K562 (cell line): ENCODE results near the gene CAST. TPM values are rescaled to one million over a fixed set of nuclear protein-coding genes. Genes with fewer than 3 reads are reported as not detected.

Experiments
- ATAC-seq: fragments of 200-7000 bp; cut with Tn5 transposase; 3 replicates; pipeline ENCODE4 v1.9.1; 2020; ENCODE audit warnings: moderate library complexity
- BruUV-seq: library from RNA; stranded (reverse); fragments of 400-500 nt; replicated peaks from 2 replicates; lab custom pipeline; 2021; lab: Mats Ljungman, UMichigan
- CTCF ChIA-PET: fragments of 300-600 bp; formaldehyde crosslinking; extraction: SDS; loops from one replicate; lab custom pipeline; 2021; ENCODE audit warnings: low intra/inter-chr PET ratio; lab: Yijun Ruan, JAX
- POLR2A ChIA-PET: fragments of 300-600, 350-650 bp; sonication (Branson Sonifier 250); formaldehyde crosslinking; extraction: SDS; loops from one replicate; lab custom pipeline; 2021; ENCODE audit warnings: antibody characterized with exemption, inconsistent platforms; lab: Yijun Ruan, JAX
- DNase-seq, 4 experiments: peaks; one replicate each; pipeline versions ENCODE4 v3.0.0 to v3.0.0-alpha.2; 2011 to 2018; ENCODE audit warnings: low spot score in 3 of 4, mixed read lengths in 3 of 4; ENCODE audit errors: extremely low read depth in 1 of 4
- FAIRE-seq: peaks from 2 replicates; lab custom pipeline; 2011; peaks lifted over from hg19 to GRCh38; lab: Jason Lieb, UNC
- H2AFZ ChIP-seq: 2 replicates; pipeline ENCODE4 v1.6.0; 2011; ENCODE audit warnings: low read depth, low read length, control low read depth, inconsistent platforms
- H3K27ac ChIP-seq: fragments of 200-600 bp; 3 replicates; pipeline ENCODE4 v1.8.0; 2011; ENCODE audit warnings: low read depth, mild to moderate bottlenecking, control low read depth, inconsistent platforms, low read length, moderate library complexity, mixed read lengths; ENCODE audit errors: extremely low read depth
- H3K27me3 ChIP-seq, 2 experiments: fragments of 300-600 bp in 1 of 2; 2 replicates in 1 of 2; 3 replicates in 1 of 2; pipeline versions ENCODE4 v1.6.0 to v1.8.0; 2011; ENCODE audit warnings: inconsistent platforms in 2 of 2, low read length in 2 of 2, mild to moderate bottlenecking in 1 of 2, mixed read lengths in 1 of 2, moderate library complexity in 1 of 2; ENCODE audit not compliant: control insufficient read depth in 2 of 2, insufficient read depth in 2 of 2
- H3K36me3 ChIP-seq: fragments of 300-600 bp; 3 replicates; pipeline ENCODE4 v1.8.0; 2011; ENCODE audit warnings: mild to moderate bottlenecking, low read length, inconsistent platforms; ENCODE audit not compliant: control insufficient read depth, insufficient read depth
- H3K4me1 ChIP-seq, 2 experiments: fragments of 200-600 bp in 1 of 2; replicated peaks in 1 of 2; 2 replicates in 1 of 2; 3 replicates in 1 of 2; pipeline versions ENCODE4 v1.5.1 to v1.8.0; 2011; ENCODE audit warnings: inconsistent platforms in 2 of 2, low read length in 2 of 2, mild to moderate bottlenecking in 1 of 2, mixed read lengths in 1 of 2, moderate library complexity in 1 of 2; ENCODE audit not compliant: control insufficient read depth in 2 of 2, insufficient read depth in 2 of 2
- H3K4me2 ChIP-seq: 2 replicates; pipeline ENCODE4 v1.6.1; 2011; ENCODE audit warnings: low read length, control low read depth, inconsistent platforms, mixed read lengths; ENCODE audit not compliant: insufficient read depth
- H3K4me3 ChIP-seq: fragments of 200-600 bp; sonication (generic), shearing (Covaris generic); 2 replicates; pipeline ENCODE4 v1.5.1; 2016; ENCODE audit warnings: control low read depth, inconsistent platforms
- H3K79me2 ChIP-seq: fragments of 200-600 bp; 3 replicates; pipeline ENCODE4 v1.8.0; 2011; ENCODE audit warnings: low read length, inconsistent platforms; ENCODE audit not compliant: control insufficient read depth, insufficient read depth
- H3K9ac ChIP-seq, 2 experiments: 2 replicates each; pipeline versions ENCODE4 v1.6.0 to v1.6.1; 2011; ENCODE audit warnings: low read depth in 2 of 2, low read length in 2 of 2, control low read depth in 1 of 2, inconsistent platforms in 1 of 2, mild to moderate bottlenecking in 1 of 2, mixed read lengths in 1 of 2; ENCODE audit not compliant: insufficient read depth in 1 of 2
- H3K9me1 ChIP-seq: one replicate; pipeline ENCODE4 v1.6.0; 2011; ENCODE audit warnings: inconsistent platforms, mild to moderate bottlenecking, low read length, moderate library complexity; ENCODE audit not compliant: control insufficient read depth, insufficient read depth
- H3K9me3 ChIP-seq: replicated peaks from 2 replicates; pipeline ENCODE4 v1.5.1; 2011; ENCODE audit warnings: low read depth, low read length, inconsistent platforms; ENCODE audit not compliant: control insufficient read depth, insufficient read depth
- H4K20me1 ChIP-seq: replicated peaks from 2 replicates; pipeline ENCODE4 v1.6.1; 2011; ENCODE audit warnings: low read length, inconsistent platforms, mixed read lengths; ENCODE audit not compliant: control insufficient read depth, insufficient read depth
- ATF1 ChIP-seq, 2 experiments: fragments of 450-650 bp in 1 of 2; IDR thresholded peaks; 2 replicates each; pipeline ENCODE4 v1.6.1; 2016; ENCODE audit warnings: missing compliant biosample characterization in 1 of 2, missing genetic modification characterization in 1 of 2
- FOXJ2 ChIP-seq: fragments of 200-800 bp; sonication (Bioruptor generic); IDR thresholded peaks from 2 replicates; pipeline ENCODE4 v1.6.1; 2016; ENCODE audit warnings: missing genetic modification characterization, missing compliant biosample characterization
- KLF6 ChIP-seq: fragments of 250-450 bp; sonication (Bioruptor Pico); IDR thresholded peaks from 2 replicates; pipeline ENCODE4 v1.4.0; 2020; ENCODE audit warnings: mild to moderate bottlenecking, moderate library complexity, borderline replicate concordance
- POLR2AphosphoS5 ChIP-seq: IDR thresholded peaks from 2 replicates; pipeline ENCODE4 v1.6.1; 2011; ENCODE audit warnings: mild to moderate bottlenecking, low read depth, low read length, moderate library complexity; ENCODE audit not compliant: control insufficient read depth, insufficient read depth
- RB1 ChIP-seq: fragments of 450-650 bp; IDR thresholded peaks from 2 replicates; pipeline ENCODE4 v1.6.1; 2017; ENCODE audit warnings: low read depth, mild to moderate bottlenecking
- SRF ChIP-seq, 2 experiments: fragments of 250-450, 450-650 bp in 1 of 2; sonication (Bioruptor Pico) in 1 of 2; sonication (generic) in 1 of 2; formaldehyde crosslinking; IDR thresholded peaks; 2 replicates each; pipeline versions ENCODE4 v1.5.0 to v1.5.1; 2020 to 2022; ENCODE audit warnings: mild to moderate bottlenecking in 1 of 2, missing genetic modification reagents in 1 of 2
- STAG1 ChIP-seq: sonication (generic); formaldehyde crosslinking; IDR thresholded peaks from 2 replicates; pipeline ENCODE4 v1.5.0; 2020; ENCODE audit warnings: missing genetic modification reagents, borderline replicate concordance
- TAF1 ChIP-seq: IDR thresholded peaks from 2 replicates; pipeline ENCODE4 v1.6.1; 2011; ENCODE audit warnings: mild to moderate bottlenecking, low read length, moderate library complexity; ENCODE audit not compliant: insufficient read depth, control insufficient read depth, severe bottlenecking; ENCODE audit errors: extremely low read depth
- ZNF41 ChIP-seq: fragments of 250-450 bp; sonication (Bioruptor Pico); conservative IDR thresholded peaks from 2 replicates; pipeline ENCODE4 v1.4.0; 2020; ENCODE audit warnings: mild to moderate bottlenecking
- WGBS: fragments of 100-300 bp; shearing (Covaris generic); methylation state at CpG from one replicate; pipeline ENCODE4 v1.1.6; 2016; ENCODE audit warnings: low coverage, mixed read lengths; ENCODE audit not compliant: insufficient coverage; ENCODE audit errors: missing lambda C conversion rate; 5-methylcytosine and 5-hydroxymethylcytosine counted together
- in situ Hi-C: fragments of 300-500 bp; cut with MboI; formaldehyde crosslinking; loops from 4 replicates; pipeline ENCODE4 v1.15.0; 2018; ENCODE audit warnings: inconsistent platforms, mixed read lengths
- intact Hi-C: fragments of 100-400 bp; cut with micrococcal nuclease; formaldehyde crosslinking; loops from 2 replicates; pipeline ENCODE4 v1.14.2; 2022
- polyA plus RNA-seq, 8 experiments: library from polyadenylated mRNA; depleted of rRNA in 4 of 8; stranded (reverse) in 5 of 8; unstranded in 3 of 8; fragments of >200 nt; fragmentation: Nextera tagmentation in 2 of 8; fragmentation: Illumina TruSeq in 1 of 8; extraction: Ambion mirVana in 2 of 8; extraction: Trizol in 1 of 8; gene quantifications; 2 replicates each; pipeline versions ENCODE4 v1.2.1 to v1.2.3, GENCODE V29; 2011 to 2014; ENCODE audit warnings: inconsistent platforms in 1 of 8, missing spikeins in 1 of 8
- total RNA-seq, 7 experiments: library from RNA; depleted of rRNA in 6 of 7; stranded (reverse); fragments of >200 nt in 6 of 7; fragmentation: Illumina TruSeq in 2 of 7; extraction: Trizol in 2 of 7; gene quantifications; 2 replicates each; pipeline versions ENCODE4 v1.2.1 to v1.2.3, GENCODE V29; 2011 to 2021; ENCODE audit warnings: low replicate concordance in 1 of 7
- TF ChIP-seq, protein P1 (sequence below): fragments of 250-450 bp; sonication (Bioruptor Pico); IDR thresholded peaks from 2 replicates; pipeline ENCODE4 v1.5.0; 2022; ENCODE audit warnings: mild to moderate bottlenecking
- TF ChIP-seq, protein P2 (sequence below), 2 experiments: fragments of 200-800 bp in 1 of 2; sonication (Bioruptor generic) in 1 of 2; sonication (generic) in 1 of 2; formaldehyde crosslinking in 1 of 2; IDR thresholded peaks in 1 of 2; conservative IDR thresholded peaks in 1 of 2; 2 replicates each; pipeline versions ENCODE4 v1.5.0 to v1.6.1; 2016 to 2020; ENCODE audit warnings: missing compliant biosample characterization in 1 of 2, missing genetic modification characterization in 1 of 2, missing genetic modification reagents in 1 of 2
- TF ChIP-seq, protein P3 (sequence below): sonication (generic); formaldehyde crosslinking; IDR thresholded peaks from 2 replicates; pipeline ENCODE4 v1.8.1; 2023; ENCODE audit warnings: mild to moderate bottlenecking, missing genetic modification reagents

CAST gene
- total and polyA plus RNA-seq, 9 of the 15 experiments (the other 6 are each of a cell fraction or from before 2014, with no cell fraction given) = 55.5 to 136 (median 86.1) TPM

DNA sequence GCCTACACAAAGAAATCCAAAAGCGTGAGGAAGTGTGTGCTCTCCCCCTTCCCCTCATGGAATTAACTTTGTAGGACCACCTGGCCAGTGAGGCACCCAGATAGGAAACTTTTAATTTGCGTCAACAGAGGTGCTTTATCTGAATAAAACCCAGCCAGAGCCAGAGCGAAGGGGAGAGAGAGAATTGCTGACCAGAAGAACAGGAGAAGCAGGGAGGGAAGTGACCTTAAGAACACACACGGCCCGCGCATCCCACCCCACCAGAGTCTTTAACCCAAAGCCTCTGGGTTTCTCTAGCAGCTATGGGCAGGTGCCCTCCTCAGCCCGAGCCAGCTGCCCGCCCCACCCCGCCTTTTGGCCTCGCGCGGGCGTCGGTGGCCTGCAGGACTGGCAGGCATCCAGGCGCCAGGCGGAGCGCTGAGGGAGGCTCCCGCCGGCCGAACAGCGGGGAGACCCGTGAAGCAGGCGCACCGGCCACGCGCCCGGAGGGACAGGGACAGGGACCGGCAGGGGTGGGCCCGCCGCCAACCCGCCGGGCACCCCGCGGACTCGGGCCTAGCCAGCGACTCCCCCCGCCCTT lies 145.0 kb downstream of the CAST start (continued):
- TF ChIP-seq, protein P1, sequence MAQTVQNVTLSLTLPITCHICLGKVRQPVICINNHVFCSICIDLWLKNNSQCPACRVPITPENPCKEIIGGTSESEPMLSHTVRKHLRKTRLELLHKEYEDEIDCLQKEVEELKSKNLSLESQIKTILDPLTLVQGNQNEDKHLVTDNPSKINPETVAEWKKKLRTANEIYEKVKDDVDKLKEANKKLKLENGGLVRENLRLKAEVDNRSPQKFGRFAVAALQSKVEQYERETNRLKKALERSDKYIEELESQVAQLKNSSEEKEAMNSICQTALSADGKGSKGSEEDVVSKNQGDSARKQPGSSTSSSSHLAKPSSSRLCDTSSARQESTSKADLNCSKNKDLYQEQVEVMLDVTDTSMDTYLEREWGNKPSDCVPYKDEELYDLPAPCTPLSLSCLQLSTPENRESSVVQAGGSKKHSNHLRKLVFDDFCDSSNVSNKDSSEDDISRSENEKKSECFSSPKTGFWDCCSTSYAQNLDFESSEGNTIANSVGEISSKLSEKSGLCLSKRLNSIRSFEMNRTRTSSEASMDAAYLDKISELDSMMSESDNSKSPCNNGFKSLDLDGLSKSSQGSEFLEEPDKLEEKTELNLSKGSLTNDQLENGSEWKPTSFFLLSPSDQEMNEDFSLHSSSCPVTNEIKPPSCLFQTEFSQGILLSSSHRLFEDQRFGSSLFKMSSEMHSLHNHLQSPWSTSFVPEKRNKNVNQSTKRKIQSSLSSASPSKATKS (CRISPR knock-in tag) = no peak
- TF ChIP-seq ZNF41 (CRISPR knock-in tag) (no peak), FOXJ2 (tag) (no peak), STAG1 (CRISPR knock-in tag) (no peak)
- TF ChIP-seq, protein P2, sequence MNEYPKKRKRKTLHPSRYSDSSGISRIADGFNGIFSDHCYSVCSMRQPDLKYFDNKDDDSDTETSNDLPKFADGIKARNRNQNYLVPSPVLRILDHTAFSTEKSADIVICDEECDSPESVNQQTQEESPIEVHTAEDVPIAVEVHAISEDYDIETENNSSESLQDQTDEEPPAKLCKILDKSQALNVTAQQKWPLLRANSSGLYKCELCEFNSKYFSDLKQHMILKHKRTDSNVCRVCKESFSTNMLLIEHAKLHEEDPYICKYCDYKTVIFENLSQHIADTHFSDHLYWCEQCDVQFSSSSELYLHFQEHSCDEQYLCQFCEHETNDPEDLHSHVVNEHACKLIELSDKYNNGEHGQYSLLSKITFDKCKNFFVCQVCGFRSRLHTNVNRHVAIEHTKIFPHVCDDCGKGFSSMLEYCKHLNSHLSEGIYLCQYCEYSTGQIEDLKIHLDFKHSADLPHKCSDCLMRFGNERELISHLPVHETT (CRISPR knock-in tag; conservative IDR thresholded peaks at IDR 0.05 in 1 of 2, IDR thresholded peaks at IDR 0.05 in 1 of 2) = peak in 1 of 2 experiments; percentile 23; a peak in 1 of 4 replicates

DNA sequence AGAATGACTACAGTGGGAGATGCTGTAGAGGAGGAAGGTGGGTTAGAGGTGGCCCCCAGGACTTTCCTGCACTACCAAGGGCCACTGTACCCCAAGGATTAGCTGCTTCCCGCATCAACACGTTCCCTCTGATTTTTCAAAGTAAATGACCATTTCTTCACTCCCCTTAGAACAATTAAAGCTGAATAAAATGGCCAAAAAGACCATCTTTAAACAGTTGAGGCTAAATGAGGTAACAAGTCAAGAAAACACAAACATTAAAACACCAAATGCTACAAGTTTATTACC lies 146.3 kb downstream of the CAST start:
- WGBS = 5% methylated on average over 2 of the region's 2 CpGs
- H3K9me1 ChIP-seq = no peaks in the 10 kb centered on the region
- no peaks in the 10 kb centered on the region for H3K27me3 ChIP-seq
- H4K20me1 ChIP-seq = no peaks in the 10 kb centered on the region
- DNase-seq = no peak
- peak overlapping the region; percentile 96 for H3K27ac ChIP-seq
- CTCF ChIA-PET = no interaction called here
- no peak for FAIRE-seq
- peak overlapping the region; percentile 73 for H3K4me3 ChIP-seq
- intact Hi-C loops = loop anchor here (5.0 kb wide), 1 partner anchor 129 kb away; the partner anchor contains the start of gene LNPEP
- H3K4me1 ChIP-seq = peaks cover 11 to 14% of the 10 kb centered on the region in 2 experiments; a peak in 4 of 5 replicates
- no peak for ATAC-seq
- H3K79me2 ChIP-seq = peaks cover 12% of the 10 kb centered on the region; the same call in 2 of the 3 replicates
- H3K36me3 ChIP-seq = peaks cover 4% of the 10 kb centered on the region; the same call in 1 of the 3 replicates
- peak overlapping the region; percentile 96 for H2AFZ ChIP-seq
- peak overlapping the region; percentile 92 to 99; a peak in 3 of 4 replicates for H3K9ac ChIP-seq
- H3K4me2 ChIP-seq = peak overlapping the region; percentile 90
- in situ Hi-C loops = no loop called here
- no peaks in the 10 kb centered on the region for H3K9me3 ChIP-seq
- POLR2A ChIA-PET = interaction anchor here (0.6 to 2.5 kb wide), 15 partner anchors 9 to 680 kb away, joined by 3 to 21 read pairs (median 5); partner anchors contain the start of gene ERAP2
- TSS peak; percentile 90 for BruUV-seq
- TF ChIP-seq, protein P3, sequence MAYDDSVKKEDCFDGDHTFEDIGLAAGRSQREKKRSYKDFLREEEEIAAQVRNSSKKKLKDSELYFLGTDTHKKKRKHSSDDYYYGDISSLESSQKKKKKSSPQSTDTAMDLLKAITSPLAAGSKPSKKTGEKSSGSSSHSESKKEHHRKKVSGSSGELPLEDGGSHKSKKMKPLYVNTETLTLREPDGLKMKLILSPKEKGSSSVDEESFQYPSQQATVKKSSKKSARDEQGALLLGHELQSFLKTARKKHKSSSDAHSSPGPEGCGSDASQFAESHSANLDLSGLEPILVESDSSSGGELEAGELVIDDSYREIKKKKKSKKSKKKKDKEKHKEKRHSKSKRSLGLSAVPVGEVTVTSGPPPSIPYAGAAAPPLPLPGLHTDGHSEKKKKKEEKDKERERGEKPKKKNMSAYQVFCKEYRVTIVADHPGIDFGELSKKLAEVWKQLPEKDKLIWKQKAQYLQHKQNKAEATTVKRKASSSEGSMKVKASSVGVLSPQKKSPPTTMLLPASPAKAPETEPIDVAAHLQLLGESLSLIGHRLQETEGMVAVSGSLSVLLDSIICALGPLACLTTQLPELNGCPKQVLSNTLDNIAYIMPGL = no peak
- TF ChIP-seq ATF1 (CRISPR knock-in tag; IDR thresholded peaks at IDR 0.05) (no peak), ATF1 (tag; IDR thresholded peaks at IDR 0.05) (peak; percentile 79), KLF6 (CRISPR knock-in tag) (0 out of 2 replicates have a peak, but pooled peaks have one; percentile 58), SRF (CRISPR knock-in tag; IDR thresholded peaks at IDR 0.05) (0 out of 4 replicates have a peak, but pooled peaks of 1 of the 2 experiments have one; percentile 24), RB1 (peak; percentile 36; the same call in 1 of the 2 replicates), POLR2AphosphoS5 (peak; percentile 35; the same call in 1 of the 2 replicates), TAF1 (peak; percentile 47), FOXJ2 (tag) (peak; percentile 47; the same call in 1 of the 2 replicates)
